Neural cell (in vitro differentiated cells): ENCODE results near the gene XBP1. TPM values are rescaled to one million over a fixed set of nuclear protein-coding genes. Genes with fewer than 3 reads are reported as not detected.

Experiments
- H2AFZ ChIP-seq: fragments of 200-600, 300-800 bp; sonication (generic), shearing (Covaris generic); 2 replicates; pipeline ENCODE4 v1.6.0; 2014; ENCODE audit warnings: low read depth, mild to moderate bottlenecking, antibody characterized with exemption, low read length, moderate library complexity
- H3F3A ChIP-seq: fragments of 200-600 bp; shearing (Covaris generic); 2 replicates; pipeline ENCODE4 v1.6.1; 2016; ENCODE audit warnings: mild to moderate bottlenecking, moderate library complexity, mixed read lengths, antibody characterized with exemption, low read length; ENCODE audit not compliant: insufficient read depth, poor library complexity, severe bottlenecking
- H3K27ac ChIP-seq: fragments of 200-600, 300-800 bp; sonication (generic), shearing (Covaris generic); 2 replicates; pipeline ENCODE4 v1.5.1; 2014; ENCODE audit warnings: mild to moderate bottlenecking, low read length, moderate library complexity
- H3K27me3 ChIP-seq: fragments of 300-800, 200-600 bp; sonication (generic), shearing (Covaris generic); 2 replicates; pipeline ENCODE4 v1.6.0; 2014; ENCODE audit warnings: mild to moderate bottlenecking, low read depth, low read length, moderate library complexity; ENCODE audit not compliant: insufficient read depth
- H3K36me3 ChIP-seq: fragments of 300-800, 200-600 bp; sonication (generic), shearing (Covaris generic); 2 replicates; pipeline ENCODE4 v1.5.1; 2014; ENCODE audit warnings: mild to moderate bottlenecking, antibody characterized with exemption, low read length, moderate library complexity; ENCODE audit not compliant: insufficient read depth
- H3K4me2 ChIP-seq: fragments of 300-800, 200-600 bp; sonication (generic), shearing (Covaris generic); 2 replicates; pipeline ENCODE4 v1.6.0; 2014; ENCODE audit warnings: mild to moderate bottlenecking, low read length
- H3K4me3 ChIP-seq: fragments of 300-800, 200-600 bp; sonication (generic), shearing (Covaris generic); 2 replicates; pipeline ENCODE4 v1.5.1; 2014; ENCODE audit warnings: mild to moderate bottlenecking, low read length, moderate library complexity
- H3K79me2 ChIP-seq: fragments of 200-600 bp; shearing (Covaris generic); replicated peaks from 2 replicates; pipeline ENCODE4 v1.6.0; 2014; ENCODE audit warnings: mild to moderate bottlenecking, low read length, moderate library complexity; ENCODE audit not compliant: insufficient read depth
- H3K9ac ChIP-seq: fragments of 300-800, 200-600 bp; sonication (generic), shearing (Covaris generic); 2 replicates; pipeline ENCODE4 v1.6.1; 2016; ENCODE audit warnings: mild to moderate bottlenecking, low read length, mixed read lengths
- H3K9me2 ChIP-seq: fragments of 200-600 bp; shearing (Covaris generic); 2 replicates; pipeline ENCODE4 v1.6.1; 2016; ENCODE audit warnings: mild to moderate bottlenecking, low read length, mixed read lengths; ENCODE audit not compliant: insufficient read depth
- H3K9me3 ChIP-seq: fragments of 200-600, 300-800 bp; sonication (generic), shearing (Covaris generic); 2 replicates; pipeline ENCODE4 v1.6.1; 2016; ENCODE audit warnings: mild to moderate bottlenecking, mixed run types, low read length, moderate library complexity, mixed read lengths
- H4K20me1 ChIP-seq: fragments of 200-600 bp; shearing (Covaris generic); 2 replicates; pipeline ENCODE4 v1.6.1; 2016; ENCODE audit warnings: mild to moderate bottlenecking, mixed run types; ENCODE audit not compliant: insufficient read depth
- CTCF ChIP-seq: fragments of 450-650 bp; IDR thresholded peaks from 2 replicates; pipeline ENCODE4 v1.5.1; 2014; ENCODE audit warnings: antibody characterized with exemption, mild to moderate bottlenecking, moderate library complexity; ENCODE audit not compliant: poor library complexity, severe bottlenecking
- EP300 ChIP-seq: fragments of 450-650 bp; conservative IDR thresholded peaks from 2 replicates; pipeline ENCODE4 v1.6.1; 2014; ENCODE audit warnings: antibody characterized with exemption, mild to moderate bottlenecking, moderate library complexity; ENCODE audit not compliant: poor library complexity, severe bottlenecking
- EZH2 ChIP-seq: fragments of 200-600, 300-800 bp; shearing (Covaris generic), sonication (generic); IDR thresholded peaks from 2 replicates; pipeline ENCODE4 v1.6.1; 2014; ENCODE audit warnings: antibody characterized with exemption, low read length, borderline replicate concordance, mild to moderate bottlenecking; ENCODE audit not compliant: insufficient read depth, poor library complexity, severe bottlenecking
- MXI1 ChIP-seq: fragments of 450-650 bp; conservative IDR thresholded peaks from 2 replicates; pipeline ENCODE4 v1.6.1; 2014; ENCODE audit warnings: antibody characterized with exemption, mild to moderate bottlenecking; ENCODE audit not compliant: poor library complexity, severe bottlenecking
- POLR2AphosphoS5 ChIP-seq: IDR thresholded peaks from 2 replicates; pipeline ENCODE4 v1.6.1; 2012
- RAD21 ChIP-seq: fragments of 450-650 bp; conservative IDR thresholded peaks from 2 replicates; pipeline ENCODE4 v1.6.1; 2014; ENCODE audit warnings: antibody characterized with exemption, mild to moderate bottlenecking, moderate library complexity
- REST ChIP-seq: IDR thresholded peaks from 2 replicates; pipeline ENCODE4 v1.6.1; 2012; ENCODE audit warnings: borderline replicate concordance
- SMC3 ChIP-seq: fragments of 450-650 bp; conservative IDR thresholded peaks from 2 replicates; pipeline ENCODE4 v1.6.1; 2014; ENCODE audit warnings: antibody characterized with exemption, mild to moderate bottlenecking, moderate library complexity; ENCODE audit not compliant: poor library complexity
- TAF1 ChIP-seq: IDR thresholded peaks from 2 replicates; pipeline ENCODE4 v1.6.1; 2012; ENCODE audit warnings: low read depth
- polyA plus RNA-seq: library from polyadenylated mRNA; depleted of rRNA; stranded (reverse); fragments of >200 nt; gene quantifications from 2 replicates; pipeline ENCODE4 v1.2.3, GENCODE V29; 2014

XBP1 gene
- polyA plus RNA-seq, 1 donor from 2014 or later = 19.0 TPM

GRCh38 chr22:28788601-28789000 is 11.8 kb downstream of the XBP1 start:
- Histone ChIP-seq H3K4me3 (no peak overlapping the region), H3K9me3 (no peaks in the 10 kb centered on the region), H3K27me3 (no peaks in the 10 kb centered on the region), H3K4me2 (no peak overlapping the region), H3K9me2 (no peaks in the 10 kb centered on the region), H3K79me2 (no peaks in the 10 kb centered on the region), H3K27ac (no peak overlapping the region), H3K9ac (no peak overlapping the region), H4K20me1 (no peaks in the 10 kb centered on the region), H2AFZ (no peak overlapping the region), H3F3A (no peaks in the 10 kb centered on the region), H3K36me3 (no peaks in the 10 kb centered on the region)
- TF ChIP-seq POLR2AphosphoS5 = no peak
- TF ChIP-seq EZH2 = no peak
- no peak for TF ChIP-seq EP300
- no peak for TF ChIP-seq RAD21
- no peak for TF ChIP-seq SMC3
- no peak for TF ChIP-seq TAF1
- TF ChIP-seq REST = no peak
- TF ChIP-seq MXI1 = no peak
- TF ChIP-seq CTCF = no peak

- Histone ChIP-seq H3K36me3 (no peaks in the 10 kb centered on the region), H3K4me2 (no peak overlapping the region)
- TF ChIP-seq CTCF (no peak), EP300 (no peak), REST (no peak), TAF1 (no peak), MXI1 (no peak), EZH2 (no peak)
Observed at GRCh38 chr22:28783786-28784671, 16.3 kb downstream of the XBP1 start.

More at GRCh38 chr22:28783786-28784671, 16.3 kb downstream of the XBP1 start:
- Histone ChIP-seq H3K79me2 (no peaks in the 10 kb centered on the region), H4K20me1 (no peaks in the 10 kb centered on the region), H3K9me2 (no peaks in the 10 kb centered on the region), H3K27ac (no peak overlapping the region), H3K4me3 (no peak overlapping the region), H3K27me3 (no peaks in the 10 kb centered on the region), H2AFZ (no peak overlapping the region), H3F3A (no peaks in the 10 kb centered on the region), H3K9ac (no peak overlapping the region), H3K9me3 (no peaks in the 10 kb centered on the region)
